ENCODE measurements around the gene EPS8L2.
"Not testable (repeated sequence)": the region's sequence is repeated elsewhere in the genome, so short reads cannot be mapped to it uniquely, and the experiment has no call there.

EPS8L2 gene

DNA sequence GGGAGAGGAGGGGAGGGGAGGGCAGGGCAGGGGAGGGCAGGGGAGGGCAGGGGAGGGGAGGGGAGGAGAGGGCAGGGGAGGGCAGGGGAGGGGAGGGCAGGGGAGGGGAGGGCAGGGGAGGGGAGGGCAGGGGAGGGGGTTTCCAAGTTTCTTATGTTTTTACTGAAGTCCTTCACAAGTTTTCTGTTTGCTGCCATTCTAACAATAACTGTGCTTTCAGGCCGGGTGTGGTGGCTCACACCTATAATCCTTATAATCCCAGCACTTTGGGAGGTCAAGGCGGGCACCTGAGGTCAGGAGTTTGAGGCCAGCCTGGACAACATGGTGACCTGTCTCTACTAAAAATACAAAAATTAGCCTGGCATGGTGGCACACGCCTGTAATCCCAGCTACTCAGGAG, 15.8 kb upstream of the EPS8L2 start:
- DNase-seq (ENCODE audit: low spot score) = not testable (repeated sequence)

DNA sequence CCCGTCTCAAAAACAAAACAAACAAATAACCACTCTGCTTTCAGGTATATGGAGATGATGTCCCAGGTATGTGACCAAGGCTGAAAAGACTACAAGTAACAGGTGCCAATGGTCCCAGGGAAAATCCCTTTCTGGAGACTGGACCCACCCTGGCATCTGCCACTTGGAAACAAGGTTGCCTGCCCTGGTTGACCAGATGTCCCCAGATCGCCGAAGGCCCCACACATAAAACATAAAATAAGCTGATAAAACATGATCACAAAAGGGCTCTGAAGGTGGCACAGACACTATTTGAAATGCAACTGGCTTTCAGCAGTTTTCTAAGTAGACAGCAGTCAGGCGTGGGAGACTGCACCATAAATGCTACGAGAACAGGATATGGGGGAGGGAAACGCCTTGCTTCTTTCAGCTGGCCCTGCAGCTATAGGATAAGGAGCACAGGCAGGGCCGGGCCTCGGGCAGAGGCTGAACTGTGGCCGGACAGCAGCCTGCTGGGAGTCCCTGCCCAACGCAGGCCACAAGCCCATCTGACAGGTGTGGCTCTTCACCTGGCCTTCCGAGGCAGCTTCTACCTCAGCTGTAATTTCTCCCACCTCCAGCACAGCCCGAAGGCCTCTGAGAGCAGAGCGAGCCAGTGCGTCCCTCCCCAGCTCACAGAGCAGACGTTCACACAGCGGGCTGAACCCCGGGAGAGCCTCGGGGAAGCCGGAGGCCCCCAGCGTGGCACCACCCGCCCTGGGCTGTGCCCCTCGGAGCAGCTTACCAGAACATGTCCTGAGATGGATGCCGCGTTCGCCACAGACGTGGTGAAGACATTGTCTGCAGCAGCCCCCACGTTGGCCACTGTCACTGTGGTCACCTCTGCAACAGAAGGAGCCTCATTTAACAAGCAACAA, 15.0 kb upstream of the EPS8L2 start:
- DNase-seq (ENCODE audit: low spot score) = peak; percentile 25

DNA sequence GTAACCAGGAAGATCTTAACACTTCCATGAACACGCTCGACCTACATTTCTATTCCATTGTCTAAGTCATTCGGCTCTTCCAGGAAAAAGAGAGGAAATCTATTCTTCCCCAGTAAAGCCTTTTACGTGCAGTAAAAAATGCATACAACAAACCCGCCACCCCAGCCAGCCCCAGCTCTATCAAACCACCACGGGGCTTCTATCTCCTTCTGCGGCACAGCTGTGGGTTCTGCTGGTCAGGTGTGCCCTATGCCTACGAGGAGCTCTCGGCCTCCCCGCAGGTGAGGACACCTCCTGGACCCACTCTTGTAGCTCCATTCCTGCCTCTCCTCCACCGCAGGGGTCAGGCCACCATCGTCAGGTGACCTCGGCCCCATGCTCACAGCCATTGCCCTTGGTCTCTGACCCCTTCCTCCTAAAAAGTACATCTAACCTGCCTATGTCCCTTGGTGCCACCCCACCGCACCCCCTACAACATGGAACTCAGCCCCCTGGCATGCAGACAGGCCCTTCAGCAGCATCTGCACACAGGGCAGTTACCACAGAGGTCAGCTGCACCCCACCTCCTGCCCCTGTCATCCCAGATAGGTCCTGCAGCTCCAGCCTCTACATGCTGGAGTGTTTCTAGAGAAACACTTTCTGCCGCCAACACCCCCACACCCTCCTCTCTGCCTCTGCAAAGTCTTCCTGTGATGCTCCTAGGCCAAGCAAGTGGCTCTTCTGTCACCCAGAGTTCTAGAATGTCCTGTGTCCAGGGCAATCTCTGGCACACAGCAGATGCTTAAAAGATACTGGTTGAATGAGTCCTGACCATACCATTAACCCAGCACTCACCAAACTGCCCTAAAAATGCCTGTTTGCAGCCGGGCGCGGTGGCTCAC, 14.1 kb upstream of the EPS8L2 start:
- DNase-seq (ENCODE audit: low spot score) = no peak

DNA sequence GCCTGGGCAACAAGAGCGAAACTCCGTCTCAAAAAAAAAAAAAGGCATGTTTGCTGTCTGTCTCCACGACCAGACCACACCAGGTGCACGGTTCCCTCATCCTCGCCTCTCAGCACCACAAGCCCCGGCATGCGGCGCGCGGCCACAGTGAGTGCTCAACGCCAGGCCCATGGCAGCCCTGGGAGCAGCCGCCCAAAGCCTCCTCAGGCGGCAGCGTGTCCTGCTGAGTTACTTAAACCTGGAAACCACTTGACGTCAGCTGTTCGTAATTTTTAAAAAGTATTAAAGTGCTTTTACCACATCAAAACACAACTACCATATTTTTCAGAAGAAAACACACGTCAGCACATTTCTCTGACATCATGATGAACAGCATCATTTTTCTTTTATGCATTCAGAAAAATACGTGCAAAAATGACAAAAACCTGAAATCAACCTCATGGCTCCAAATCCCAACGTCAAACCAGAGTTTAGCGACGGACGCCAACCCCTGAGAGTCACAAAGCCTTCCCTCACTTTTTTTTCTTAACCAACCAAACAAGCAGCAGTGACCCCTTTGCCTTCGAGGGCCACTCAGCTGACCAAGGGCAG, 13.1 kb upstream of the EPS8L2 start:
- DNase-seq (ENCODE audit: low spot score) = no peak

DNA sequence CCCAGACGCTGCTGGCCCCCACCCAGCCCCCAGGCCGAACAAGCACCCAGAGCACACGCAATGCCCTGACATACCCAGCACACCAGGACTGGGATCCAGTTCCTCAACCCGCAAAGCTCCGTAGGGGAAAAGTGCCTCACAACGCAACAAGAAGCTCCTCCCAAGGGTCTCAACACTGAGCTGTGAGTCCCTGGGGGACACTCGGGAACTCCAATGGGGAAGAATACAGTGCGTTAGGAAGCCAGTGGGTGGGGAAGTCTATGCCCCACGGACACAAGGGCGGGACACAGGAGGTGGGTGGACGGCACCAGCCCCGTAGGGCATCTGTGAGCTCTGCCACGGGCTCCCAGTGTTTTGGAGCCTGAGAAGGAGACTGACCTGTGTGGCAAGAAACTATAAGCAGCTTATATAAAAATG, 12.6 kb upstream of the EPS8L2 start:
- no peak for DNase-seq (ENCODE audit: low spot score)

DNA sequence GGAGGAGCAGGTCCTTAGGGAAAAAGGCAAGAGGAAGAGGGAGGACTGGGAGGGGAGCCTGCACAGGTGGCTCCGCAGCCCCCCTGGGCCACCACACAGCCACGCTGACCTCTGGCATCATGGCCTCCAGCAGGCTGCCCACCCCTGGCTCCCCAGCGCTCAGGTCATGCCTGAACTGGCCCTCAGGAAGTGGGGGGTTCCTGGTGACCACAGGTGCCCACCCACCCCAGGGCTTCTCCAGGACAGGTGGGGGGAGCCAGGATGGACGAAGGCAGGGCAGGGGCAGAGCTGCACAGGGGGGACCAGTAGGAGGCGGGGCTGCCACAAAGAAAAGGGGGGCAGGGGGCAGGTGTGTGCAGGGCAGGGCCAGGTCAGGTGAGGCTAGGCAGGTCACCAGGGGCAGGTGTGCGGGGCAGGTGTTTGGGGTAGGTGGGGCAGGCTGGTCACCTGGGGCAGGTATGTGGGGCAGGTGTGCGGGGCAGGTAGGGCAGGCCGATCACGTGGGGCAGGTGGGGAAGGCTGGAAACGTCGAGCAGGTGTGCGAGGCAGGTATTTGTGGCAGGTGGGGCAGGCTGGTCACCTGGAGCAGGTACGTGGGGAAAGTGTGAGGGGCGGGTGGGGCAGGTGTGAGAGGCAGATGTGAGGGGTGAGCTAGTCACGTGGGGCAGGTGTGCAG, 12.0 kb upstream of the EPS8L2 start:
- no peak for DNase-seq (ENCODE audit: low spot score)

DNA sequence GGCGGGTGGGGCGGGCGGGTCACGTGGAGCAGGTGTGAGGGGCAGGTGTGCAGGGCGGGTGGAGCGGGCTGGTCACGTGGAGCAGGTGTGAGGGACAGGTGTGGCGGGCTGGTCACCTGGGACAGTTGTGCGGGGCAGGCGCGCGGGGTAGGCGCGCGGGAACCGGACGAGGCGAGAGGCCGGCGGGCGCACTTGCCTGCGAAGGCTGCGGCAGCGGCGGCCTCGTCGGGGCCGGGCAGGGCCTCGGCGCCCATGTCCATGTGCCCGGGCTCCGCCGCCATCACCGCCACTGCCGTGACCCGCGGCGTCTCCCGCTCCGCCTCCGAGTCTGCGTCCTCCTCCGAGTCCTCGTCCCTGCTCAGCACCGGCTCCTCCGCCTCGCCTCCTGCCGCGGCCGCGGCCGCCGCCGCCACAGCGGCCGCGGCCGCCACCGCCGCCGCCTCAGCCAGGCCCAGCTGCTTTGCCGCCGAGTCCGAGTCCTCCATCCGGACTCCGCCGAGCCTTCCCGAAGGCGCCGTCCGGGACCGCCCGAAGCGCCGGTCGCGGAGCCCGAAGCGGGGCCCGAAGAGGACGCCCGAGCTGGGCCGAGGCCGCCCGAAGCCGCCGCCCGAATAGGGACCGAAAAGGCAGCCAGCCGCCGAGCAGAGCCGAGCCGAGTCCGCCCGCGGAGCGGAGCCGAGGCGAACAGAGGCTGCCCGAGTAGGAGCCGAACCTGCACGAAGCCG, 11.3 kb upstream of the EPS8L2 start, which contains the start of gene DEAF1:
TSS of gene DEAF1 (minus strand) at position 660 of the 725 bp plus-strand sequence. CDS start at position 485, 175 bp downstream.
- DNase-seq (ENCODE audit: low spot score) = peak; percentile 48

DNA sequence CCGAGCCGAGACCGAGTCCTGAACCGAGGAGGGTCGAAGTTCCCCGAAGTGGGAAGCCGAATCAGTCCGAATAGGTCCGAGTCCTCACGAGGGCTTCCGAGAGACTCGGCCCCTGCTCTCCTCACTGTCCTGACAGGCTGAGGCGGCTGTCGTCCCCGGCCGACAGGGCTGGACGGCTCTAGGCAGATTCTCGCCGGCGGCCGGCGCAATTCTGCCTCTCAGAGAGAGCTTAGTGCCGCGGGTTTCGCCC, 10.8 kb upstream of the EPS8L2 start:
- peak; percentile 95 for DNase-seq (ENCODE audit: low spot score)

DNA sequence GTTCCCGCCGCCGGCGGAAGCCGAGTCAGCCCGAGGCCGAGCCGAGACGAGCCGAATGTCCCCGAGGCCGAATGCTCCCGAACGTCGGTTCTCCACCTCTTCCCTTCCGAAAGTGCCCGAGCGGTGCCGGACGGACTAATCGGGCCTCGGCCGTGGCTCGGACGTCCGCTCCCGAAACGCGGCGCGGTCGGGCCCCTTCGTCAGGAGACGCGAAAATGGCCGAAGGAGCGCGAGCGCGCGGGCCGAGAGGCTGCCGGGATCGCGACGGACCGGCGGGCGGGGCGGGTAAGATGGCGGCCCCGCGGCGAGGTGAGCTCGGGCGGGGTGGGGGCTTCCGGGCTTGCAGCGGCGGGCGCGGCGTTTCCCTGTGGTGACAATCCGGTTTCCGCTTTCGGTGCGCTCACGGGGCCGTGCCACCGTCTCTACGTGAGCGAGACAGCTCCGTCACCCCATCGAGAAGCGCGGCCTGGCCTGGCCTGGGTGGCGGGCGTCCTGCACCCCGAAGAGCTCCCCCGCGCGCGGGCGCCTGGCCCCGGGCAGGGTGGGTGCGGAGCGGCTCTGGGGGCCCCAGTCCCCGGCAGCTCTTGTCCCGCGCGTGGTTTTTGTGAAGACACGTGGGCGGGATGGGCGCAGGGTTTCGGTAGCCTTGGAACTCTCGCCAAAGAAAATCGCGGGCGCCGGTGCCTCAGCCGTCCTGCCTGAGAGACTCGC, 10.3 kb upstream of the EPS8L2 start, which contains the start of gene TMEM80:
TSS of gene TMEM80 (plus strand) at position 279 of the 711 bp plus-strand sequence. CDS start at position 291, 12 bp downstream.
- peak; percentile 94 for DNase-seq (ENCODE audit: low spot score)

DNA sequence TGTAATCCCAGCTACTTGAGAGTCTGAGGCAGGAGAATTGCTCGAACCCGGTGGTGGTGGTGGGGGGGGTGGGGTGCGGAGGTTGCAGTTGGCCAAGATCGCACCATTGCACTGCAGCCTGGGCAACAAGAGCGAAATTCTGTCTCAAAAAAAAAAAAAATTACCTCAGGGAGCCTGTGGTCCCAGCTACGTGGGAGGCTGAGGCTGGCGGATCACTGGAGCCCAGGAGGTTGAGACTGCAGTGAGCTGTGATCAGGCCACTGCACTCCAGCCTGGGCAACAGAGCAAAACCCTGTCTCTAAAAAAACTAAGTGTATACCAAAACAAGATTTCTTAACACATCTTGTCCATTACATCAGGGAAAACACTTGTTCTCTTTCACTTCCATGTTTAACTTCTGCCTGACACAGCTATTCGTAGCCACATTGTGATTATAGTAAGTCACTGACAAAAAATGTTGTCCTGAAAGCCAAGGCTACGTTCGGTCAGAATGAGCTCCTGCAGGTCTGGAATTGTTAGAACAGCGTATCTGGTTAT, 9.0 kb upstream of the EPS8L2 start:
- DNase-seq (ENCODE audit: low spot score) = no peak

DNA sequence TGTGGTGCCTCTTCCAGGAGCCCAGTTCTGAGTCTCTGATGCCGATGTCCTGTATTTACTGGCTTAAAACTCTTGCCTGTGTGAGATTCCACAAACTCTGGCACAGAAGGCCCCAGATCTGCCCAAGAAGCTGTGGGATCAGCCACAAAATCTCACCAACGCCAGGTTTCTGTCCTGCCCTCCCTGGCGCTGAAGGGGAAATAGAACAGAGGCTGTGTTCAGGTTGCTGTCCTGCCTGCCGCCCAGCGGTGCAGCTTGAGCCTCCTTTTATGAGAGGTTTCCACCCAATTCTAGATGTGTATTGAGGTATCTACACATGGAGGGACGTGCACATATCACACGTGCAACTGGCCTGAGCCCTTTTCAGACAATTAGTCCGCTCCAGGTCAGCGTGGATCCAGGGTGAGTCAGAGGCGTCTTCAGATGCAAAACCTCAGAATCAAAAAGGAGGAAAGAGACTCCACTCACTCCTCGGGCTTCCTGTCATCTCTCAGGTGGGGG, 8.2 kb upstream of the EPS8L2 start:
- no peak for DNase-seq (ENCODE audit: low spot score)

DNA sequence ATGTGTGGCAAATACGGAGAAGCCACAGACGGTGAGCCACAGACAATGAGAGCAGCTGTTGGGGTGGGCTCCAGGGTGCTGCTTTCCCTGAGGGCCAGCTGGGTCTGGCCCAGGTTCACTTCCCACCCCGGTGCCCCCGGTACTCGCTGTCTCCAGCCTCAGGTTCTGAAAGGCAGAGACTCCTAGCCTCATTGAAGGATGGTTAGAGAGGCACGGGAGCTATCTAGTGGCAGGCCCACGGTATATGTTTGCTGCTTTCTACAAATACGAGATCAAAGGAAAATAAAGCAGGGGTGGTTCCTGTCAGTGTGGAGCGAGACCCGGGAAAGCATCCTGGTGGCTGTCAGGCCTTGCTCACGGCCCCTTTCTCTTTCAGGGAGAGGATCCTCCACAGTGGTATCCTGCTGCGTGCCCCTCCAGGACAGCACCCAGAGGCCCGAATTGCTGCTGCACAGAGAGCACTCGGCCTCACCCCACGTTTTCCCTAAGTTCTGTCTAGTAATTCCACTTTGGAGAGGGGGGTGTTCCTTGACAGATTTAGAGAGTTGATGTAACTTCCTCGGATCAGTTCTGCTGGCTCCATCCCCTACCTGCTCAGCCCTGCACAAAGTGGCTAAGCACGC, 7.4 kb upstream of the EPS8L2 start:
- DNase-seq (ENCODE audit: low spot score) = no peak

DNA sequence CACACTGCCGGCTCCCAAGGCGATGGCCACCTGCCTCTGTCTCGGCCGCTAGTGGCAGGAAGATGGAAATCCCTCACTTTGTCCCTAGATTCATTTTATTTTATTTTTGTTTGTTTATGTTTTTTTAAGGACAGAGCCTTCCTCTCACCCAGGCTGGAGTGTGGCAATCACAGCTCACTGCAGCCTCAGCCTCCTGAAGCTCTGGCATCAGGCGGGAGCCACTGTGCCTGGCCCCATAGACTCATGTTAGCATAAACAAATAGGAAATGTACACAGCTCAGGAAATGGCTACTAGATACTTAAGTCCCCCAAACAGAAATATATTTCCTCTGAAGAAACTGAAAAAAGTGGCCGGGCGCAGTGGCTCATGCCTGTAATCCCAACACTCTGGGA, 6.9 kb upstream of the EPS8L2 start:
- DNase-seq (ENCODE audit: low spot score) = no peak

DNA sequence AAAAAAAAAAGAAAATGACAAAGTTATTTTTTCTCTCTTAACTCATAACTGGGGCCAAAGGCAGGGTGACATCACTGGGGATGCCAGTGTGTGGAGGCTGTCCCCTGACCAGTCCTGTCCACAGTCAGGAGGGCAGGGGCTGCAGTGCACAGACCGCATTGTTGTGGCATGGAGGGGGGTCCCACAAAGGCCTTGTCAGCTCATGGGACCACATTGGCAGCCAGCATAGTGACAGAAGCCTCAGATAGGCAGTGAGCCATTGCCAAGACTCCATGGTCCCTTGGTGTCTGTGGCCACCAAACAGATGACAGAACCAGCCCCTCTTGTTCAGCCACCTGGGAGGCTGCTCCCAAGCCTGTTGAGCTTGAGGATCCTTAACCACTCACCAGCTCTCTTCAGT, 6.3 kb upstream of the EPS8L2 start:
- no peak for DNase-seq (ENCODE audit: low spot score)

DNA sequence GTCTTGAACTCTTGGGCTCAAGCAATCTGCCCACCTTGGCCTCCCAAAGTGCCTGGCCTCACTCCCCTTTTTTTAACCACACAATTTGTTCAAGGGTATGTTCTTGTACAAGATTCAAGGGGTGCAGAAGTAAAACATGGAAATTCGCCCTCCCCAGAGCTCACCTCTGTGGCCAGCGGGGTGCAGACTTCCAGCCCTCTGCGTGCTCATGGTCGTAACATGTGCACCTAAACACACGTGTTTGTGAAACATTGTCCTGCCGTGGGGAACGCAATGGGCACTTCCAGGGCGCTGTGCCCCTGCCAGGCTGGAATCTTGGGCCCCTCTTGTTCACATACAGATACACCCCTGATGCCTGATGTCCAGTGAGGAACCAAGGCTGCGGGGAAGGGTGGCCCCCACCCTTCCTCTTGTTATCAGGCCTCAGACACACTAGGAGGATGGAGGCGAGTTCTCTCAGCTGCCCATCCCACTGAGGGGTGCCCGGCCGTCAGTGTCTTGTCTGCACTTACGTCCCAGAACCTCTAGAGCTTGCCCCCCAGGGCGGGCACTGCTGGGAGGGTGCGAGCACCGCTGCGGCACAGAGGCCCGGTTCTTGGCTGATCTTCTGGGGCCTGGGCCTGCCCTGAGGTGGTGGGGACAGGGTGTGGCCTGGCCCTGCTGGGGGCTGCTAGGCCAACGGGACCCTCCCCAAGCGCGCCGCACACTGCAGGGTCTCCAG, 4.1 kb upstream of the EPS8L2 start:
- no peak for DNase-seq (ENCODE audit: low spot score)

DNA sequence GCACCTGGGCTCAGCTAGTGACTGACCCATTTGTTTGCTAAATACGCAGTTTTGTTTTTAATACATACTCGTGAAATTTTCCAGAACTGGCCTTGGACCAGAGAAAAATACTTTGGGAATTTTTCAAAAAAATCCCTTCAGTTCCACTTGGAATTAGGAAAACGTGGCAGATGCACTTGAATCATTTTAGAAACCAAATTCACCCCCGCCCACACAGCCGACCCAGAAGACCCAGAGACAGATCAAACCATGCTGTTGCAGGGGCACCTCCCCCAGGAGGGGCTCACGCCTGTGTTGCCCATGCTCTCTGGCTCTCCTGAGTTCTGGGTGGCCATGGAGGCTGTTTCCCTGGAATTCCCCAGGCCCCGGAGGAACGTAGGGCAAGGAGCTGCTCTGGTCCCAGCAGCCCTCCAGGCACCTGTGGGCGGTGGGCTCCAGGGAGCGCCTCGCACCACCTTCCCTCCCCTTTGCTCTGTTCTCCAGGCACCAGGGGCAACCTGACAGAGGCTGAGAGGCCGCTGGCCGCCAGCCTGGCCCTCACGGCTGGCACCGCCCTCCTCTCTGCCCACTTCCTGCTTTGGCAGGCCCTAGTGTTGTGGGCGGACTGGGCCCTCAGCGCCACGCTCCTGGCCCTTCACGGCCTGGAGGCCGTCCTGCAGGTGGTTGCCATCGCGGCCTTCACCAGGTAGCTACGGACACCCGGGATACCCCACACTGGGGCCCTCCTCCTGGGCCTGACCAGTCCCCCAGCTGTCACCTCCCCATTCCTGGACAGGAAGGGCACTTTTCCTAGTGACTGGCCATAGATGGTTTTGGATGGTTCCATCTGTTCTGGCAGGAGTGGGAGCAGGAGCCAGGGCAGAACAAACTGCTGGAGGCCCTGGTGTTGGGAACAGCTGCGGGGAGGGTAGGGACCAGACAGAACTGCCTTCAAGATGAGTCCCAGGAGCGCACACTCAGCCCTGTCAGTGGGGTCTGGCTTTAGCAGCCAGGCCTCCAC, 3.3 kb upstream of the EPS8L2 start:
- no peak for DNase-seq (ENCODE audit: low spot score)

DNA sequence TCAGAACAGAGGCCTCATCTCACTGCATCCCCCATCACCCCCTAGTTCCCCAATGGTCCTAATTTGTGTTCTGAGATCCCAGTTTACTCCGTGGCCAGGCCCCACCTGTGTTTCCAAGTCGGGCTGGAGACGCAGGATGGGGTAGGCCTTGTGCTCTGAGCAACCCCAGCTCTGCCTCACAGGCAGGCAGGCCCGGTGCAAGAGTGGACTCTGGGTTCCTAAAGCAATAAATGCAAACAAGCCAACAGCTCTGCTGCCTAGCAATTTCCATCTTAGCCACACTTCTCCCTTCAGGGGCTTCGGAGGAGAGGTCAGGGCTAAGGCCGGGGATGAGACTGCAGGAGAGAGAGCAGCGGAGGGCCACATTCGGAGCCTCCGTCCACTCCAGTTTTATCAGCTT, 2.5 kb upstream of the EPS8L2 start:
- DNase-seq (ENCODE audit: low spot score) = no peak

DNA sequence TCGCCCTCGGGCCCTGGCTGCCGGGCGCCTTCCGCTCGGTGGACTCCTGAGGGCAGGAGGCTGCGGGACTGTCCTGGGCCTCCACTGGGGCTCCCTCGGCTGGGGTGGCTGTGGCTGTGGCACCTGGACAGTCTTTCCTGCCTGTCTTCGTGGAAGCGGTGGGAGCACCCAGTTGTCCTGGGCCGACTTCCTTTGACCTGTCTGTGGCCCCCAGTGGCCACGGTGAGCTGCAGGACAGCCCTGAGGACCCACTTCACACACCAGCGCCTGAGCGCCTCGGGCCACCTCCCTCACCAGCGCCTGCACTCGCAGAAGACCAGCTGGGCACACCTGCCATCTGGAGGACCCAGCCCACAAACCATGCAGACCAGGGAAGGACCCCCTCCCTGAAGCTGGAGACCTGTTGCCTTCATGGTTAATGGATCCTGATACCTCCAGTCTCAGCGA, 1.8 kb upstream of the EPS8L2 start:
- no peak for DNase-seq (ENCODE audit: low spot score)

Data from hematopoietic multipotent progenitor cell treated with erythropoietin and hydrocortisone succinate and interleukin-3 and kit ligand, for 17 days (in vitro differentiated cells).